ENCODE measurements around the gene PUS1. TPM values are rescaled to one million over a fixed set of nuclear protein-coding genes. Genes with fewer than 3 reads are reported as not detected.

Gene PUS1
- total and polyA plus RNA-seq, 10 of the 15 experiments (the other 5 are each of a cell fraction or from before 2014, with no cell fraction given): 1.3 to 74.2 (median 25.4) TPM

GRCh38 chr12:131917139-131917710 lies 11.9 kb upstream of the PUS1 start (continued):
- TF ChIP-seq EGR1 (IDR thresholded peaks at IDR 0.05; ENCODE audit: borderline replicate concordance in 1 of 2, low read depth in 2 of 2, low read length in 2 of 2) (no peak), PAX8 (IDR thresholded peaks at IDR 0.05) (no peak), KLF5 (IDR thresholded peaks at IDR 0.05; ENCODE audit: partially characterized antibody) (no peak), EED (IDR thresholded peaks at IDR 0.05; ENCODE audit: low read depth) (no peak), SMC3 (IDR thresholded peaks at IDR 0.05; ENCODE audit: borderline replicate concordance, low read length) (no peak), SKIL (IDR thresholded peaks at IDR 0.05; ENCODE audit: low read depth, poor library complexity, severe bottlenecking) (no peak), NFIC (IDR thresholded peaks at IDR 0.05; ENCODE audit: low read depth, low read length) (no peak), CHD4 (IDR thresholded peaks at IDR 0.05) (no peak)

GRCh38 chr12:131917711-131918306 lies 11.3 kb upstream of the PUS1 start:
- Histone ChIP-seq H3K79me2 (ENCODE audit: control insufficient read depth, insufficient read depth, low read length) (no peaks in the 10 kb centered on the region), H3K4me3 (no peak overlapping the region), H3K27ac (ENCODE audit: control insufficient read depth, insufficient read depth) (no peak overlapping the region), H3K4me1 (ENCODE audit: control insufficient read depth, insufficient read depth, low read length) (peaks cover 2% of the 10 kb centered on the region), H3K9ac (ENCODE audit: control insufficient read depth, insufficient read depth, low read length) (no peak overlapping the region), H3K27me3 (replicated peaks in 1 of 2; ENCODE audit: control insufficient read depth in 2 of 2, insufficient read depth in 2 of 2, low read length in 1 of 2) (no peaks in the 10 kb centered on the region), H2AFZ (ENCODE audit: control insufficient read depth, low read depth, low read length) (no peak overlapping the region), H3K4me2 (ENCODE audit: control insufficient read depth, insufficient read depth) (no peak overlapping the region), H3K36me3 (ENCODE audit: control insufficient read depth in 2 of 2, insufficient read depth in 2 of 2, low read length in 1 of 2) (no peaks in the 10 kb centered on the region; a peak in 2 of 4 replicates), H3K9me3 (replicated peaks; ENCODE audit: control insufficient read depth, insufficient read depth, low read length) (no peaks in the 10 kb centered on the region), H4K20me1 (ENCODE audit: control insufficient read depth, insufficient read depth) (no peaks in the 10 kb centered on the region)
- ATAC-seq (no peak), FAIRE-seq (no peak), DNase-seq (ENCODE audit: low read depth, low spot score) (no peak)
- ChIA-PET POLR2A (no interaction called here), SMC1A (ENCODE audit: uncharacterized antibody, unreplicated experiment) (no interaction called here), CTCF (no interaction called here), RAD21 (ENCODE audit: unreplicated experiment) (no interaction called here)
- 97% methylated on average over 18 of the region's 18 CpGs for WGBS (ENCODE audit: insufficient coverage, insufficient replicate concordance, low lambda C conversion rate, missing lambda C conversion rate)
- intact Hi-C loops (cut with micrococcal nuclease; ENCODE audit: unreplicated experiment): no loop called here
- in situ Hi-C loops (cut with MboI): no loop called here
- no TSS peak for BruUV-seq (replicated peaks)
- no peak for TF ChIP-seq MYB (IDR thresholded peaks at IDR 0.05; ENCODE audit: borderline replicate concordance, low read depth, low read length)
- no peak for TF ChIP-seq EP300 (IDR thresholded peaks at IDR 0.05; ENCODE audit: borderline replicate concordance in 1 of 2, control insufficient read depth in 1 of 2, low read depth in 2 of 2, low read length in 2 of 2)
- TF ChIP-seq ESRRA (IDR thresholded peaks at IDR 0.05; ENCODE audit: low read length): no peak
- TF ChIP-seq ELK1 (IDR thresholded peaks at IDR 0.05; ENCODE audit: low read depth, low read length): no peak
- TF ChIP-seq ASH2L (IDR thresholded peaks at IDR 0.05; ENCODE audit: borderline replicate concordance, low read depth): no peak
- TF ChIP-seq SIN3A (IDR thresholded peaks at IDR 0.05; ENCODE audit: low read depth, low read length): no peak
- TF ChIP-seq ZNF274 (IDR thresholded peaks at IDR 0.05; ENCODE audit: insufficient read depth, insufficient read length): no peak
- TF ChIP-seq KDM1A (IDR thresholded peaks at IDR 0.05; ENCODE audit: borderline replicate concordance): no peak
- TF ChIP-seq NFIC (IDR thresholded peaks at IDR 0.05; ENCODE audit: low read depth, low read length): no peak
- no peak for TF ChIP-seq RELB (IDR thresholded peaks at IDR 0.05; ENCODE audit: low read depth)
- no peak for TF ChIP-seq MTA2 (IDR thresholded peaks at IDR 0.05; ENCODE audit: low read depth)
- TF ChIP-seq POLR2AphosphoS5 (IDR thresholded peaks at IDR 0.05; ENCODE audit: low read length): no peak

All from GM12878 (cell line).